ENCODE data around the gene UTP25. TPM values are rescaled to one million over a fixed set of nuclear protein-coding genes. Genes with fewer than 3 reads are reported as not detected.

UTP25 gene
- total RNA-seq, 1 donor from 2014 or later = 6.4 TPM

- peaks cover 6% of the 10 kb centered on the region for H3K4me1 ChIP-seq
- no peaks in the 10 kb centered on the region for H3K9me3 ChIP-seq (ENCODE audit: low read depth)
- H3K4me3 ChIP-seq = peak overlapping the region; percentile 80
- no peaks in the 10 kb centered on the region for H3K9me3 Mint-ChIP-seq
- H3K27ac Mint-ChIP-seq = no peak overlapping the region
- peak overlapping the region; percentile 89 for H3K4me3 Mint-ChIP-seq
- no peak overlapping the region for H3K27ac ChIP-seq
- H3K27me3 Mint-ChIP-seq (ENCODE audit: insufficient read depth, low read depth) = peaks cover 7% of the 10 kb centered on the region
- H3K79me2 ChIP-seq (ENCODE audit: low read depth) = peaks cover 9% of the 10 kb centered on the region
- peak overlapping the region; percentile 70 for H3K9ac ChIP-seq
- H3F3A ChIP-seq (ENCODE audit: low read depth) = peaks cover 6% of the 10 kb centered on the region
- peaks cover 31% of the 10 kb centered on the region for H3K27me3 ChIP-seq
- peak overlapping the region; percentile 94 for H3K4me2 ChIP-seq
- H2AFZ ChIP-seq (replicated peaks) = no peak overlapping the region
- peaks cover 2% of the 10 kb centered on the region for H3K36me3 Mint-ChIP-seq
- H3K4me1 Mint-ChIP-seq = peaks cover 9% of the 10 kb centered on the region
- no peaks in the 10 kb centered on the region for H4K20me1 ChIP-seq (ENCODE audit: low read depth)
- DNase-seq (ENCODE audit: low spot score) = no peak
- H3K36me3 ChIP-seq = no peaks in the 10 kb centered on the region
- TF ChIP-seq EZH2phosphoT487 (IDR thresholded peaks at IDR 0.05) (no peak), EZH2 (IDR thresholded peaks at IDR 0.05) (no peak)
- TF ChIP-seq, protein P1, sequence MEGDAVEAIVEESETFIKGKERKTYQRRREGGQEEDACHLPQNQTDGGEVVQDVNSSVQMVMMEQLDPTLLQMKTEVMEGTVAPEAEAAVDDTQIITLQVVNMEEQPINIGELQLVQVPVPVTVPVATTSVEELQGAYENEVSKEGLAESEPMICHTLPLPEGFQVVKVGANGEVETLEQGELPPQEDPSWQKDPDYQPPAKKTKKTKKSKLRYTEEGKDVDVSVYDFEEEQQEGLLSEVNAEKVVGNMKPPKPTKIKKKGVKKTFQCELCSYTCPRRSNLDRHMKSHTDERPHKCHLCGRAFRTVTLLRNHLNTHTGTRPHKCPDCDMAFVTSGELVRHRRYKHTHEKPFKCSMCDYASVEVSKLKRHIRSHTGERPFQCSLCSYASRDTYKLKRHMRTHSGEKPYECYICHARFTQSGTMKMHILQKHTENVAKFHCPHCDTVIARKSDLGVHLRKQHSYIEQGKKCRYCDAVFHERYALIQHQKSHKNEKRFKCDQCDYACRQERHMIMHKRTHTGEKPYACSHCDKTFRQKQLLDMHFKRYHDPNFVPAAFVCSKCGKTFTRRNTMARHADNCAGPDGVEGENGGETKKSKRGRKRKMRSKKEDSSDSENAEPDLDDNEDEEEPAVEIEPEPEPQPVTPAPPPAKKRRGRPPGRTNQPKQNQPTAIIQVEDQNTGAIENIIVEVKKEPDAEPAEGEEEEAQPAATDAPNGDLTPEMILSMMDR (IDR thresholded peaks at IDR 0.05) = no peak
Measured at GRCh38 chr1:209783386-209783785, 44.4 kb upstream of the UTP25 start.

DNA sequence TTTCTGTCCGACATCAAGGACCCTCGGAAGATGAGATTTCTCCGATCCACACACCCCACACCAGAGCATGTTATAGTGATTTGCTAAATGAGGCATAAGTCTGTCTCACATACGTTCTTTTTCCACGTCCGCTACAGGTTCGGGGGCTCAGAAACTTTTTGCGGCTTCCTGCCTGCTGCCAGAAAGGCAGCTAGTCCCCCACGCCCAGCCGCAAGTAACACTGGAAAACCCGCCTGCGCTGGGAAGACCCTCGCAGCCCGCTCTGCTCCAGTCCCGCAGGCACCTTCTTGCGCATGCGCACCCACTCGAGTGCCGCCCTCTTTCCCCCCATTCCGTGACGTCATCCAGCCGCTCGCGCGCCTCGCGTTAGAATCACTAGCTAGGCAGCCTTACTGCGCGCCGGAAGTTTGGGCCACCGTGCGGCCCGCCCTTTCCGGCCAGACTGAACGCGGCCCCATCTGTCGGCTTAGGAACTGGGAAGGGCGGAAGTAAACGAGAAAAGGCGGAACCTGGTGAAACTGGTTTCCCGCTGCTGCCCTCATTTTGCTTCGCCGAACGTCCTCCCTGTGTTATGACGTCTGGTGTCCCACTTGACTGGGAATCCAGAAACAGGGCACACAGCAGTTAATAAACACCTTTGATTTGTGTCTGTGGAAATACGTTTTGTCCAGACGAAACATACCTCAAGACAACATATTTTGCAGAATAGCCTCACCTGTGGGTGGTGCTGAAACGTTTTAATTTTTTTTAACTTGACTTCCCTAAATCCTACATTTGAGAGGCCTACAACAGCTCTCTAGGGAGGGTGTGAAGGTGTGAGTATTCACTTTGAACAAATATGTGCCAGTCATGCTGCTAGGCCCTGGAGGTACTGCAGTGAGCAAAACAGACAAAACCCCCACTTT is 43.3 kb upstream of the UTP25 start, which contains the start of gene C1orf74:
TSS of gene C1orf74 (minus strand) at position 295 of the 905 bp plus-strand sequence. CDS start 925 bp downstream, outside the sequence.
- peak; percentile 35 for TF ChIP-seq EZH2phosphoT487 (IDR thresholded peaks at IDR 0.05)
- TF ChIP-seq, protein P1 (IDR thresholded peaks at IDR 0.05) = no peak
- Histone ChIP-seq H4K20me1 (ENCODE audit: low read depth) (no peaks in the 10 kb centered on the region), H3K27ac (no peak within 1 kb of the TSS), H3K4me1 (peaks cover 6% of the 10 kb centered on the region), H3K9ac (peak within 1 kb of the TSS; percentile 70), H3K4me2 (peak within 1 kb of the TSS; percentile 94), H2AFZ (replicated peaks) (peak within 1 kb of the TSS; percentile 66), H3K4me3 (peak within 1 kb of the TSS; percentile 80), H3F3A (ENCODE audit: low read depth) (peaks cover 6% of the 10 kb centered on the region), H3K36me3 (no peaks in the 10 kb centered on the region), H3K27me3 (peaks cover 38% of the 10 kb centered on the region), H3K9me3 (ENCODE audit: low read depth) (no peaks in the 10 kb centered on the region), H3K79me2 (ENCODE audit: low read depth) (peaks cover 9% of the 10 kb centered on the region)
- Mint-ChIP-seq H3K27ac (peak within 1 kb of the TSS; percentile 48), H3K4me1 (peaks cover 9% of the 10 kb centered on the region), H3K36me3 (peaks cover 2% of the 10 kb centered on the region), H3K27me3 (ENCODE audit: insufficient read depth, low read depth) (peaks cover 11% of the 10 kb centered on the region), H3K9me3 (no peaks in the 10 kb centered on the region), H3K4me3 (peak within 1 kb of the TSS; percentile 89)
- DNase-seq (ENCODE audit: low spot score) = peak; percentile 99

- Histone ChIP-seq H3K27me3 (peaks cover 39% of the 10 kb centered on the region), H3F3A (ENCODE audit: low read depth) (peaks cover 6% of the 10 kb centered on the region), H4K20me1 (ENCODE audit: low read depth) (no peaks in the 10 kb centered on the region), H3K36me3 (no peaks in the 10 kb centered on the region), H3K27ac (no peak overlapping the region), H3K79me2 (ENCODE audit: low read depth) (peaks cover 9% of the 10 kb centered on the region), H3K4me2 (no peak overlapping the region), H3K4me3 (no peak overlapping the region), H2AFZ (replicated peaks) (peak overlapping the region; percentile 66), H3K9ac (no peak overlapping the region), H3K9me3 (ENCODE audit: low read depth) (no peaks in the 10 kb centered on the region), H3K4me1 (peaks cover 6% of the 10 kb centered on the region)
- TF ChIP-seq, protein P1 (IDR thresholded peaks at IDR 0.05) = no peak
- TF ChIP-seq EZH2phosphoT487 (IDR thresholded peaks at IDR 0.05) (no peak), EZH2 (IDR thresholded peaks at IDR 0.05) (no peak)
- Mint-ChIP-seq H3K9me3 (no peaks in the 10 kb centered on the region), H3K4me1 (peaks cover 9% of the 10 kb centered on the region), H3K36me3 (peaks cover 2% of the 10 kb centered on the region), H3K27ac (no peak overlapping the region), H3K4me3 (no peak overlapping the region), H3K27me3 (ENCODE audit: insufficient read depth, low read depth) (peaks cover 12% of the 10 kb centered on the region)
- no peak for DNase-seq (ENCODE audit: low spot score)
Measured at GRCh38 chr1:209785592-209785991, 42.2 kb upstream of the UTP25 start.

Measured in neural progenitor cell (in vitro differentiated cells).